HG03064 (cell line): ENCODE measurements around the gene ZNF319.
"Not testable (repeated sequence)": the region's sequence is repeated elsewhere in the genome, so short reads cannot be mapped to it uniquely, and the experiment has no call there.

ENCODE experiments used
- ATAC-seq: cut with Tn5 transposase; IDR thresholded peaks from one replicate; pipeline ENCODE4 v1.9.1; 2021; ENCODE audit warnings: low read depth; ENCODE audit not compliant: unreplicated experiment

ZNF319 gene

GRCh38 chr16:57979006-57979585 is 21.4 kb downstream of the ZNF319 start:
- ATAC-seq = no peak

- ATAC-seq = not testable (repeated sequence)
Observed at GRCh38 chr16:57978070-57978465, 22.4 kb downstream of the ZNF319 start.

- no peak for ATAC-seq
Observed at GRCh38 chr16:57977418-57978069, 22.9 kb downstream of the ZNF319 start.

- ATAC-seq = no peak
Observed at GRCh38 chr16:57976331-57976796, 24.1 kb downstream of the ZNF319 start.

- ATAC-seq = no peak
Observed at GRCh38 chr16:57972306-57972705, 28.2 kb downstream of the ZNF319 start.

- ATAC-seq = no peak
Observed at GRCh38 chr16:57971848-57972247, 28.6 kb downstream of the ZNF319 start.

GRCh38 chr16:57970970-57971369 is 29.5 kb downstream of the ZNF319 start, which contains the start of gene CNGB1:
Gene CNGB1 (minus strand): TSS chr16:57971128. CDS start chr16:57967286, 3,842 bp downstream.
- ATAC-seq = no peak

GRCh38 chr16:57970319-57970718 is 30.2 kb downstream of the ZNF319 start:
- ATAC-seq = no peak

- ATAC-seq = no peak
Observed at GRCh38 chr16:57969451-57970123, 30.9 kb downstream of the ZNF319 start.

GRCh38 chr16:57967916-57968315 is 32.6 kb downstream of the ZNF319 start:
- no peak for ATAC-seq

- no peak for ATAC-seq
Observed at GRCh38 chr16:57966986-57967385, 33.5 kb downstream of the ZNF319 start.

- ATAC-seq = no peak
Observed at GRCh38 chr16:57966204-57966771, 34.2 kb downstream of the ZNF319 start.

GRCh38 chr16:57964157-57964700 is 36.2 kb downstream of the ZNF319 start:
- ATAC-seq = no peak

GRCh38 chr16:57962756-57963155 is 37.7 kb downstream of the ZNF319 start:
- no peak for ATAC-seq

GRCh38 chr16:57962046-57962445 is 38.4 kb downstream of the ZNF319 start:
- ATAC-seq = no peak

GRCh38 chr16:57961538-57961937 is 38.9 kb downstream of the ZNF319 start:
- no peak for ATAC-seq

GRCh38 chr16:57960826-57961472 is 39.5 kb downstream of the ZNF319 start:
- ATAC-seq = no peak

GRCh38 chr16:57960310-57960709 is 40.2 kb downstream of the ZNF319 start:
- ATAC-seq = no peak

GRCh38 chr16:57959804-57960203 is 40.7 kb downstream of the ZNF319 start:
- ATAC-seq = no peak

GRCh38 chr16:57959121-57959520 is 41.4 kb downstream of the ZNF319 start:
- no peak for ATAC-seq

- no peak for ATAC-seq
Observed at GRCh38 chr16:57958544-57958943, 41.9 kb downstream of the ZNF319 start.
